Uterus (tissue), 2 donors: ENCODE results near the gene GAS7.

Source experiments
- CTCF ChIP-seq, 4 experiments: fragments of 200-600 bp in 2 of 4; fragments of 450-650 bp in 2 of 4; sonication (generic) in 2 of 4; IDR thresholded peaks; one replicate each; pipeline ENCODE4 v1.5.1; 2016 to 2019; ENCODE audit warnings: antibody characterized with exemption in 4 of 4, mild to moderate bottlenecking in 2 of 4, moderate library complexity in 1 of 4
- POLR2A ChIP-seq, 2 donors: fragments of 450-650 bp; IDR thresholded peaks; one replicate each; pipeline ENCODE4 v1.6.1; 2016; ENCODE audit warnings: antibody characterized with exemption in 2 of 2, mild to moderate bottlenecking in 1 of 2, moderate library complexity in 1 of 2

DNA sequence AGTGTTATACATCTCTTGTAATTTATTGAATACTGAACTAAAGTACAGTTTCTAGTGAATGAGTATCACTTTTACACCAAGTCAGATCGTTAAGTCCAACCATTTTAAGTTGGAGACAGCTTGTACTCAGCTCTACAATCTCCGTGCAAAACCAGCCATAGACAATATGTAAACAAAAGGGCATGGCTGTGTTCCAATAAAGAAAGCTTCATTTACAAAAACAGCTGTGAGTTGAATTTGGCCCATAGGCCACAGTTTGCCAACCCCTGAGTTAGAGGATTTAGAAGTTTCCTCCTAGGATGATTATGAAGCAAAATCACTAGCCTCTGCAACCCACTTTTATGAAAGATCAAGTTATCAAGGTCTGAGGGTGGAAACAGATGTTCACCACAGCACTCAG lies 187.7 kb downstream of the GAS7 start:
- TF ChIP-seq CTCF (IDR thresholded peaks at IDR 0.05) = no peak
- no peak for TF ChIP-seq POLR2A (IDR thresholded peaks at IDR 0.05)
